ENCODE measurements around the gene DNAI1. TPM values are rescaled to one million over a fixed set of nuclear protein-coding genes. Genes with fewer than 3 reads are reported as not detected.

The DNAI1 gene
- total RNA-seq, 1 donor from 2014 or later: 0.52 TPM

DNA sequence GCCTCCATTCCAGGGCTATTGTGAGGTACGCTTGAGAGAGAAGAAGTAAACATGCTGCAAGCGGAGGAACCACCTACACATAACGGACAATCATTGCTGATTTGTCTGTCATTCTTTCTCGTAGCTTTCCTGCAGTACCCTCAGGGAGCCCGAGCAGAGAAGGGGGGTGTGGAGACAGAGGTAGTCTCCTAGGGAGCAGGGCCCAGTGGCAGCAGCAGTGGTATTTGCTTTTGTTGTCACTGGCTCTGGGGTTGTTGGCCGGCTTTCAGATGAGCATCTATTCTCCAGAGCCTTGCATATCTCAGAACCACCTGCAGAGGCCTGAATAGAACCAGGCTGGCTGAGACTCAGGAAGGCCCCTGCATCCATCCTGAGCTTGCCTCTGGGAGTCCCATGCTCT, 44.3 kb downstream of the DNAI1 start:
- no peaks in the 10 kb centered on the region for H4K20me1 ChIP-seq (ENCODE audit: low read depth)
- H3K4me3 ChIP-seq: no peak overlapping the region
- no peak overlapping the region for H3K4me3 Mint-ChIP-seq

DNA sequence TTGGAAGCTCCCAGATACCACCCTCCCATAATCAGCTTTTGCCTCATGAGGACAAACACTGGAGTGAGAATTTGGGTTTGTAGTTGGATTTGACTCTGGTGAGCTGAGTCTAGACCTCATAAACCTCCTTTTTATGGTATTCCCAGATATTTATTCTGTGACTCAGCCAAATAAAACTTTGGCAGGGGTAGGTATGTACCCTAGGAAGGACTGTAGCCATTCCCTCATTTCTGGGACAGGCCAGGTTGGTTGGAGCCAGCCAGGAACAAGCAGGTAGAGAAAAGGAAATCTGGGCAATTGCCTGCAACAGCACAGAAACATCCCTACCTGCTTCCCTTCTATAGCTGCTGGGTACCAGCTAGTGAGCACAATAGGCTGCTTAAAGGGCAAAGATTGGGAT, 44.8 kb downstream of the DNAI1 start:
- H3K27me3 Mint-ChIP-seq (ENCODE audit: insufficient read depth, low read depth): peaks cover 25% of the 10 kb centered on the region
- H3K9ac ChIP-seq: no peak overlapping the region
- no peak overlapping the region for H3K27ac Mint-ChIP-seq
- H3K4me3 ChIP-seq: no peak overlapping the region
- H3K4me1 ChIP-seq: no peaks in the 10 kb centered on the region
- no peaks in the 10 kb centered on the region for H3K36me3 ChIP-seq
- no peaks in the 10 kb centered on the region for H3K9me3 Mint-ChIP-seq
- no peak overlapping the region for H3K4me2 ChIP-seq
- H3K4me1 Mint-ChIP-seq: peaks cover 14% of the 10 kb centered on the region
- no peaks in the 10 kb centered on the region for H3K79me2 ChIP-seq (ENCODE audit: low read depth)
- DNase-seq (ENCODE audit: low spot score): no peak
- no peaks in the 10 kb centered on the region for H3F3A ChIP-seq (ENCODE audit: low read depth)
- peaks cover 2% of the 10 kb centered on the region for H3K36me3 Mint-ChIP-seq
- TF ChIP-seq EZH2 (IDR thresholded peaks at IDR 0.05) (no peak), EZH2phosphoT487 (IDR thresholded peaks at IDR 0.05) (no peak)
- TF ChIP-seq, protein P1, sequence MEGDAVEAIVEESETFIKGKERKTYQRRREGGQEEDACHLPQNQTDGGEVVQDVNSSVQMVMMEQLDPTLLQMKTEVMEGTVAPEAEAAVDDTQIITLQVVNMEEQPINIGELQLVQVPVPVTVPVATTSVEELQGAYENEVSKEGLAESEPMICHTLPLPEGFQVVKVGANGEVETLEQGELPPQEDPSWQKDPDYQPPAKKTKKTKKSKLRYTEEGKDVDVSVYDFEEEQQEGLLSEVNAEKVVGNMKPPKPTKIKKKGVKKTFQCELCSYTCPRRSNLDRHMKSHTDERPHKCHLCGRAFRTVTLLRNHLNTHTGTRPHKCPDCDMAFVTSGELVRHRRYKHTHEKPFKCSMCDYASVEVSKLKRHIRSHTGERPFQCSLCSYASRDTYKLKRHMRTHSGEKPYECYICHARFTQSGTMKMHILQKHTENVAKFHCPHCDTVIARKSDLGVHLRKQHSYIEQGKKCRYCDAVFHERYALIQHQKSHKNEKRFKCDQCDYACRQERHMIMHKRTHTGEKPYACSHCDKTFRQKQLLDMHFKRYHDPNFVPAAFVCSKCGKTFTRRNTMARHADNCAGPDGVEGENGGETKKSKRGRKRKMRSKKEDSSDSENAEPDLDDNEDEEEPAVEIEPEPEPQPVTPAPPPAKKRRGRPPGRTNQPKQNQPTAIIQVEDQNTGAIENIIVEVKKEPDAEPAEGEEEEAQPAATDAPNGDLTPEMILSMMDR (IDR thresholded peaks at IDR 0.05): no peak
- H4K20me1 ChIP-seq (ENCODE audit: low read depth): no peaks in the 10 kb centered on the region
- H3K27ac ChIP-seq: no peak overlapping the region
- H3K4me3 Mint-ChIP-seq: no peak overlapping the region
- H3K27me3 ChIP-seq: no peaks in the 10 kb centered on the region
- H2AFZ ChIP-seq (replicated peaks): no peak overlapping the region
- H3K9me3 ChIP-seq (ENCODE audit: low read depth): no peaks in the 10 kb centered on the region

More for the DNA sequence above, 44.3 kb downstream of the DNAI1 start:
- no peaks in the 10 kb centered on the region for H3K9me3 Mint-ChIP-seq
- H3K27ac Mint-ChIP-seq: no peak overlapping the region
- Histone ChIP-seq H2AFZ (replicated peaks) (no peak overlapping the region), H3K4me1 (no peaks in the 10 kb centered on the region), H3K4me2 (no peak overlapping the region), H3F3A (ENCODE audit: low read depth) (no peaks in the 10 kb centered on the region), H3K9me3 (ENCODE audit: low read depth) (no peaks in the 10 kb centered on the region), H3K27ac (no peak overlapping the region), H3K79me2 (ENCODE audit: low read depth) (no peaks in the 10 kb centered on the region), H3K36me3 (no peaks in the 10 kb centered on the region), H3K9ac (no peak overlapping the region), H3K27me3 (no peaks in the 10 kb centered on the region)
- no peak for DNase-seq (ENCODE audit: low spot score)
- H3K36me3 Mint-ChIP-seq: peaks cover 2% of the 10 kb centered on the region
- TF ChIP-seq EZH2 (IDR thresholded peaks at IDR 0.05) (no peak), EZH2phosphoT487 (IDR thresholded peaks at IDR 0.05) (no peak)
- TF ChIP-seq, protein P1 (IDR thresholded peaks at IDR 0.05): no peak
- peaks cover 17% of the 10 kb centered on the region for H3K4me1 Mint-ChIP-seq
- peaks cover 25% of the 10 kb centered on the region for H3K27me3 Mint-ChIP-seq (ENCODE audit: insufficient read depth, low read depth)

DNA sequence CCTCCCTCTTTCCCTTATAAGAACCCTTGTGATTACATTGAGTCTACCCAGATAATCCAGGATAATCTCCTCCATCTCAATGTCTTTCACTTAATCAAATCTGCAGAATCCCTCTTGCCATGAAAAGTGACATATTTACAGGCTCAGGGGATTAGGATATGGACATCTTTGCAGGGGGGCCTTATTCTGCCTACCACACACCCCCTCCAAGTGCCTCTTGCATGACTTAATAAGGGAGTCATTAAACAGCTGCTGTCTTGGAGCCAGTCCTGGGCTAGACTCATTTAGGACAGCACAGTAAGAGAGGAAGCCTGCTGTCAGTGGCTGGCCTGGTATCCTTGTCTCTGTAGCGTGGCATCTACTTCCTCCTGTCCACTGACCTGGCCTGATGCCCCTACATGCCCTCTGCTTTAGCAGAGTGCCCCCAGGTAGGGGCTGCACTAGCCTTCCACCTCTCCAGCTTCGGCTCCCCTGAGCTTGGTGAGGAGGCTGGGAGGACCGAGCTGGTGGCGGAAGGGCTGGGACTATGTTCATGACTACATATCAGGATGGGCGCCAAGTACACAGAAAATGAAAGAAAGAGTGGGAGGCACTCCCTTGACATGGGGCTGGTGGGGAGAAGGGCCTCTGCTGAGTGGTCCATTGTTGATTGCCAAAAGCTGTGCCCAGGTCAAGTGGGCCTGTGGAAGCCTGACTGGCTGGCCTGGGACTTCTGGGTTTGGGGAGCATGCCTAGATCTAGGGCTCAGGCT, 46.9 kb downstream of the DNAI1 start:
- H3K4me1 ChIP-seq: peaks cover 4% of the 10 kb centered on the region
- Mint-ChIP-seq H3K27me3 (ENCODE audit: insufficient read depth, low read depth) (peaks cover 19% of the 10 kb centered on the region), H3K4me1 (peaks cover 8% of the 10 kb centered on the region), H3K9me3 (no peaks in the 10 kb centered on the region), H3K4me3 (no peak overlapping the region), H3K36me3 (peaks cover 2% of the 10 kb centered on the region), H3K27ac (no peak overlapping the region)
- DNase-seq (ENCODE audit: low spot score): no peak
- TF ChIP-seq, protein P1 (IDR thresholded peaks at IDR 0.05): no peak
- TF ChIP-seq EZH2 (IDR thresholded peaks at IDR 0.05): no peak
- TF ChIP-seq EZH2phosphoT487 (IDR thresholded peaks at IDR 0.05): no peak
- no peaks in the 10 kb centered on the region for H3K36me3 ChIP-seq
- H3K4me2 ChIP-seq: no peak overlapping the region
- no peaks in the 10 kb centered on the region for H3F3A ChIP-seq (ENCODE audit: low read depth)
- no peaks in the 10 kb centered on the region for H3K27me3 ChIP-seq
- no peak overlapping the region for H2AFZ ChIP-seq (replicated peaks)
- no peaks in the 10 kb centered on the region for H4K20me1 ChIP-seq (ENCODE audit: low read depth)
- H3K79me2 ChIP-seq (ENCODE audit: low read depth): no peaks in the 10 kb centered on the region
- no peak overlapping the region for H3K27ac ChIP-seq
- H3K4me3 ChIP-seq: no peak overlapping the region
- H3K9me3 ChIP-seq (ENCODE audit: low read depth): no peaks in the 10 kb centered on the region
- H3K9ac ChIP-seq: no peak overlapping the region
